Measurements from ENCODE around the gene GOSR1.
"Not testable (repeated sequence)": the region's sequence is repeated elsewhere in the genome, so short reads cannot be mapped to it uniquely, and the experiment has no call there.

GOSR1 gene

GRCh38 chr17:30547778-30548573 lies 70.8 kb downstream of the GOSR1 start:
- DNase-seq: no peak

- DNase-seq: not testable (repeated sequence)
Measured at GRCh38 chr17:30549181-30549580, 72.0 kb downstream of the GOSR1 start.

DNA sequence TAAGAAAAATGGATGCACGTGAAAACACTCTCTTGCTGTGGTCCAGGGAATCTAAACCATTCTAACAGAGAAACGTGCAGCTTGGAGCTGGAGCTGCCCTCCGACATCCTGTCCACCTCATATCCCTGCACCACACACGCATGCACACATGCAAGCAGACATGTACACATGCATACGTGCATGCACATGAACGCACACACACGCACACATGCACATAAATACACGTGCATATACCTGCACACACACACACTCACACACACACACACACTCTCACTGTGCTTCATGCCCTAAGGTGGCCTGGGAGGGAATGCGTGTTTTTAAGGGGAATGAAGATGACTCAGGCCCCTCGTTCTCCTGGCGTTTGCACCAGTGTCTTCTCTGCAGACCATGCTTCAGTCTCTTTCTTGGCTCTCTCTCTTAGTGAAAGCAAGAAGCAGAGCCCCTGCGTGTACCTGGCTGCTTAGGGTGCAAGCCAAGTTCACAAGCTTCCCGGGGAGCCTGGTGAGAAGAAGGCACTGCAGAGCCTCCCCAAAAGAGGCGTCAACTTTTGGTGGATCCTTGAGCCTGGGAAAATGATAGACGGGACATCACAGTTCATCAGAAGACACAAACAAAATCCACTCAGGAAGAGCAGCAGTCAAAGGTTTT lies 72.8 kb downstream of the GOSR1 start:
- DNase-seq: no peak

DNA sequence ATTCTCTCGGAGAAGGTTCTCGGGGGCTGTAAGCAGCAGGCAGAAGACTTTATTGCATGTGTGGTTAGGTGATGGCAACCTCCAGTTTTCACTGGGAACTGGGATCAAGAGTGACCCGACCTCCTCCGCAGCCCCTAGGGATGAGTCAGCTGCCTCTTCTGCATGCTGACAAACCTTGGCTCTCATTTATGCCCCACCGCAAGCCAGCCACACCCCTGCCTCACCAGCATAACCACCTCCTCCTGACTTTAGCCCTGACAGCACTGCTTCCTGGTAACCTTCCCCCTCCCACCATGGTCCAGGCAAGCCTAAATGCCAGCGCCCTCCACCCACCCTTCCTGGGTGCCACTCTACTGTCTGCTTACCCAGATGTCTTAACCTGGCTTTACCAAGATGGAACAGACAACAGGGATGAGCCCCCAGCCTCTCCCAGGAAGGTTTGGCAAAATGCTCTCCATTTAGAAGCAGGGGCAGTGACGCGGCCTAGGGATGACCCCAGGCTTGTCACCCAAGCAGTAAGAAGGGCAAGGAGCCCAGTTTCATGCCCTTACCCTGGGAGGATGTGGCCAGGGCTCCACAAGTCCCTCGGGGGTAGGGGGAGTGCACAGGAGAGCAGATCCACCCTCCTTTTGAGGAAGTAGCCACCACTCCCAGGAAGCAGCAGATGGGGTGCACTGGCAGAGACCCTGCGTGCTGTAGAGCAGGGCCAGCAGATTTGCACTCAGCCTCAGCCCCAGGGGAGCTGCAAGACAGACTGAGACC lies 73.5 kb downstream of the GOSR1 start:
- DNase-seq: no peak

GRCh38 chr17:30551274-30551995 lies 74.2 kb downstream of the GOSR1 start:
- not testable (repeated sequence) for DNase-seq

DNA sequence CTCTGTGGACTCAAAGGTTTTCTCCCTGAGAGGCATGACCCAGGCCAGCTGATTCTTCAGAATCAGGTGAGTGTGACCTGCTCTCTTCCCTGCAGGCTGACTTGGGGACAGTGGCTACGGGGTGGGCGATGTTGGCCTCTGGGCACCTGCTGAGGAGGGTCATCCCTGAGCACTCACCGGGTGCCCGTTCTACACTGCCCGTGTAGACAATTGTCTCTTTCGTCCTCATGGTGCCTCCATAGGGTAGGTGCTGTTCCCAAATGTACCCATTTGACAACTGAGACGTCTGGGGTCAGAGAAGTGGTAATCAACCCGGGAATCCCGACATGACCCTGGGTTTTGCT lies 74.8 kb downstream of the GOSR1 start:
- DNase-seq: no peak

GRCh38 chr17:30552994-30553566 lies 75.9 kb downstream of the GOSR1 start:
- DNase-seq: no peak

DNA sequence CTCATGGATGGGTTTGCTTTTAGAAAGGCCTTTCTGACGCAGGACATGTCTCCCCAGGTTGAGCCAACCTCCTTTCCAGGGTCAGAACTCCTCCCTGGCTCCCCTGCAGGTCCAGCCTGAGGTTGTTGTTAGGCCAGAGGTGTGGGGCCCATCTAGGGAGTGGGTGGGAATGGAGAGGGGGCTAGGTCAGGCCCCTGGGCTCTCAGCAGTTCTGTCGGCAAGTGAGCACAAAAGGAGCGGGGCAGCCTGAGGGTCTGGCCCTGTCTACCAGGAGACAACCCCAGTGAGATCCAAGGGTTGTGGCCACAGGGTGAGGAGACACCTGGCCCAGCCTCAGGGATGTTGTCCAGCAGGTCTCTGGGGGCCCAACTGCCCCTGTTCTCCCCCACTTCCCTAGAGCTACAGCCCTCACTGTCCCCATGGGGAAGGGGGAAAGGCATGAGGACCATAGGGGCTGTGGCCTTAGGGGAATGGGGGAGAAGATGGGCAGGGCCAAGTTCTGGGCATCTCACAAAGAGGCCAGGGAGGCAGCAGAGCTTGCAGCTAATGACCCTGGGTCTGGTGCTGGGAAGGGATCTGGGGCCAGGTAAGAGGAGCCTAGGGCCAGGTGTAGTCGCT lies 76.7 kb downstream of the GOSR1 start:
- DNase-seq: not testable (repeated sequence)

DNA sequence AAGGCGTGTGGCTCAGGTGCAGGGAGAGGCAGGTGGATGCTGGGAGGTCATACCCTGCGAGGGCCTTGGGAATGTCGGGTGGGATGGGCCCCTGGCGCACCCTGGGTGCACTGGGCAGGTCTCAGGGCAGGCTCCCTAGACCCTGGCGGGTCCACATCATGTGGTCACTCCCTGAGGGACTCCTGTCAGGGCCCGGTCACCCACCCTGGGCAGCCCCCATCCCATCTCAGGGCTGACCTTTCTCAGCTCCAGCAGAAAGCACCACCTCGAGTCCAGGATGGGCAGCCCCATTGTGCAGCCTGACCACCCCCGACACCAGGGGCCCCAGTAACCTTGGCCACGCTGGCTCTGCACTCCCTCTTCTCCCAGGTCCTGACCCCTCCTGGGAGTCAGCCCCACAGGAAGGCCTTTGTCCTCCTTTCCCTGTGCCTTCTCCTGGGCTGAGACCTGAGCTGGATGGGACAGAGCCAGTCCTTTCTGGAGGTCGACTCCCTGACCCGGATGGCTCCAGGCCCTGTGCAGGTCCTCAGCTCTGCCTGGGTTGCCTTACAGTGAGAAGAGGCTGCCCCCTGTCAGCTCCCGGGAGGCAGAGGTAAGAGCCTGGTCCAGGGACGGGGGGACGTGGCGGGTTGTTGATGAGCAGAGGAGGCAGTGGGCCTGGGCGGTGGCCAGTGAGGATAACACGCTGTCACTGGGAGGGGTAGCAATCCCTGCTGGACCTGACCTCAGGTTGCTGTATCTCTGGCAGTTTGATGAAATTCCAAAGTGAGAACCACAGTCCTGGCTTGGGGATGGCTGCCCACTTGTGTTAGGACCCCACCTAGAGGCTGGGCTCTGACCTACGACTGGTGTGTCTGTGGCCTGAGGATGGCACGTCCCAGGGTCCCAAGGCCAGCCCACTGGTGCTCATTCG lies 77.9 kb downstream of the GOSR1 start:
- no peak for DNase-seq

DNA sequence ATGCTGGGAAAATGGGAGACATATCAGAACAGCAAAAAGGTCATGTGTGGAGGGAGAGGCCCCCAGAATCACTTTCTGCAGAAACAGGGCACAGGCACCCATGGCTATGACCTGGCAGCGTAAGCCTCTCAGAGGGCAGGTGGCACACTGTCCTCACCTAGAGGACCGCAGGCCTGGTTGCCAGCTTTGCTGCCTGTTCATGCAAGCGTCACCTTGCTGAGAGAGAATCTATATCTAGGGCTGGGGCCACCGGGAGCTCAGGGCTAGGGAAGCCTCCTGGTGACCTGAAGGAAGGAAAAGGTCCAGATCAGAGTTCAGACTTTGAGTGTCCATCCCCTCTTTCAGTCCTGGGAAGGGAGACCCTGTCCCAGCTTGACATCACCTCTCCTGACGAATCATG lies 78.7 kb downstream of the GOSR1 start:
- DNase-seq: no peak

DNA sequence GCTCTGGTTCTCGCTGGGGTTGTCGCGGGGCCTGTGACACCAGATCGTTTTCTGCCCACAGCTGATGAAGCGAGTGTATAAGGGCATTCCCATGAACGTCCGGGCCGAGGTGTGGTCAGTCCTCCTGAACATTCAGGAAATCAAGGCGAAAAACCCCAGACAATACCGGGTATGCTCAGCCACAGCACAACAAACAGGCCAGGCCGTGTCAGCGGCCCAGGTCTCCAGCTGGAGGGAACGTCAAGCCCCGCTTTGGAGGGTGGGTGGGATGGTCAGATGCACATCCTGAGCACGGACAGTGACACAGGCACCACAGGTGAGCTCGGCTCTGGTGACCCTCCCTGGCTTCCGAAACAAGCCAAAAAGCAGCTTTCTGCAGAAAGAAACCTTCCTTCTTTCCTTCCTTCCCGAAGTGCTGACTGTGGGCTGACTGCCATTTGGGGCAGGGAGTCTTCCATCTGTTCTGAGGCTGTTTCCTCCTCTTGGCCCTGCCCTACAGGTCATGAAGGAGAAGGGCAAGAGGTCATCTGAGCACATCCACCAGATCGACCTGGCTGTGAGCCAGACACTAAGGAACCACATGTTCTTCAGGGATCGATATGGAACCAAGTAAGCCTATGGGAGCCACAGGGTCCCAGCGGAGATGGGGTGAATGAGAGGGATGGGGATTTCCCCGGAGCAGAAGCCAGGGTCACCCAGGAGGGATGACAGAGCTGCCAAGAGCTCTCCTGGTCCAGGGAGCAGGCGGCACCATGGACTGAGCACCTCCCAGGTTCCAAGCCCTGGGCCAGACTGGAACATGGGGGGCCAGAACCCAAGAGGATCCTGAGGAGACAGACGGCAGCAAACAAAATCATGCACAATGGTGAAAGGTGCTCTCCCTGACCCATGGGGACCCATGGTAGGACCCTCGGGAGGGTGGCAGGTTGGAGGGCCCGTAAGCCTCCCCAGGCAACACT lies 79.4 kb downstream of the GOSR1 start:
- DNase-seq: no peak

GRCh38 chr17:30557916-30558685 lies 80.9 kb downstream of the GOSR1 start:
- DNase-seq: no peak

- DNase-seq: no peak
Measured at GRCh38 chr17:30558686-30559545, 81.7 kb downstream of the GOSR1 start.

GRCh38 chr17:30559656-30560055 lies 82.4 kb downstream of the GOSR1 start:
- DNase-seq: no peak

- DNase-seq: not testable (repeated sequence)
Measured at GRCh38 chr17:30560117-30561026, 83.2 kb downstream of the GOSR1 start.

GRCh38 chr17:30561766-30562165 lies 84.6 kb downstream of the GOSR1 start:
- DNase-seq: not testable (repeated sequence)

Measured in NCI-H187 (cell line).